Posterior vena cava (tissue), 2 donors: ENCODE data around the gene VPS18. TPM values are rescaled to one million over a fixed set of nuclear protein-coding genes. Genes with fewer than 3 reads are reported as not detected.
"Not testable (repeated sequence)": the region's sequence is repeated elsewhere in the genome, so short reads cannot be mapped to it uniquely, and the experiment has no call there.

Source experiments
- DNase-seq: peaks from one replicate; pipeline ENCODE4 v3.0.0-alpha.2; 2020; ENCODE audit warnings: low spot score
- intact Hi-C, 2 donors: fragments of 100-400 bp; cut with DNase I; formaldehyde crosslinking; loops; one replicate each; pipeline versions ENCODE4 v1.14.1 to v1.14.2; 2022 to 2023
- long read RNA-seq, 2 donors: library from polyadenylated mRNA; unstranded; transcript quantifications; one replicate each; pipeline ENCODE4 v2.0.0, GENCODE V29; 2020 to 2021
- total RNA-seq, 2 donors: library from RNA; stranded (reverse); fragmentation: NEBNext Ultra II Directional; extraction: Animal tissue kit (Norgen Biotek cat#: 25700); gene quantifications; one replicate each; pipeline ENCODE4 v1.2.1, GENCODE V29; 2021
- donor health status: DM: yes; HTN: yes; CAD: no.
- donor health status: DM: yes; HTN: yes; CAD: no.

Gene VPS18
- total RNA-seq = 10 to 100 TPM; 21.9 to 23.3 TPM
- long read RNA-seq, donor 1, partial matches to known transcripts = 7 of 13 reads
- long read RNA-seq, donor 1, other reads (novel, unspliced or antisense) = 3 of 13 reads
- long read RNA-seq, donor 2, transcript VPS18-201 (5 exons, 3,895 nt) = major isoform, 15 of 38 reads
- long read RNA-seq, donor 2, partial matches to known transcripts = 17 of 38 reads
- long read RNA-seq, donor 2, other reads (novel, unspliced or antisense) = 5 of 38 reads

- intact Hi-C loops = loop anchor here in 1 of 2 donors (5.0 kb wide), 1 partner anchor 37 kb away; no protein-coding TSS in a partner anchor
- DNase-seq = peak; percentile 100
Observed at GRCh38 chr15:40893733-40894680, at the start of gene VPS18. Gene VPS18 (plus strand): TSS chr15:40894450. CDS start chr15:40894769, 319 bp downstream.

- DNase-seq = no peak
- intact Hi-C loops = no loop called here
Observed at GRCh38 chr15:40844696-40845030, 49.6 kb upstream of the VPS18 start.

- intact Hi-C loops = no loop called here
- no peak for DNase-seq
Observed at GRCh38 chr15:40845036-40845435, 49.2 kb upstream of the VPS18 start.

DNA sequence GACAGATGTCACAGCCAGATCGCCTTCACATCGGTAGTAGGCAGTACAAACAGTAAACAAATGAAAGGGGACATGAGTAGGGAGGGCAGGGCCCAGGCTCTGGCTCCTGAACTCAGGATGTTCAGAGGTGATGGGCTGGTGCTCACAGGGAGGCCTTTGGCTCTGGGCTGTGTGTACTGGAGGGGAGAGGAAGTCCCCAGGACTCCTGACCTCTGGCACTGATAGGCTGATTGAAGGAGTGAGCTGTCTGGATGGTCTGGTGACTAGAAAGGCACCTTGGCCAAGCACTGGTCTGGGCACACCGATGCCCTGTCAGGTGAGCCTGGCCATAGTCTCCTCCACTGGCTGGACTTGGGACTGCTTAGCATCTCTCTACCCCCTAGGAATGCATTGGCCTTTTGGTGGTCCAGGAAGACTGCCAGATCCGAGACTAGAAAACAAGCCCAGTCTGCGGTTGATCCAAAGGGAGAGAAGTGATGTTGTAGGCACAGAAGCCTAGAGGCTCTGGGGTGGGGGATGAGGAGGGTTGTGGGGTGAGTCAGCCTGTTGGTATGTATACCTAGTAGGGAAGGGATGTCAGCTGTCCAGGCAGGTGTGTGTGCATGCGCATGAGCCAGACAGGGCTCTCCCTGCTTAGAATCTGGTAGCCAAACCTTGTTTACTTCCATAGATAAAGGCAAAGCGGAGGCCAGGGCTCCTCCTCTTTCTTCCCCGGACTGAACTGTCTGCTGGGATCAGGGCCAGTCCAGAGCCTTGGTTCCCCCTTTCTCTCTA is 48.6 kb upstream of the VPS18 start:
- intact Hi-C loops = no loop called here
- peak; percentile 43 for DNase-seq

GRCh38 chr15:40846841-40847222 is 47.4 kb upstream of the VPS18 start:
- intact Hi-C loops = no loop called here
- peak; percentile 32 for DNase-seq

- peak; percentile 83 for DNase-seq
- intact Hi-C loops = no loop called here
Observed at GRCh38 chr15:40847223-40847961, 46.9 kb upstream of the VPS18 start.

DNA sequence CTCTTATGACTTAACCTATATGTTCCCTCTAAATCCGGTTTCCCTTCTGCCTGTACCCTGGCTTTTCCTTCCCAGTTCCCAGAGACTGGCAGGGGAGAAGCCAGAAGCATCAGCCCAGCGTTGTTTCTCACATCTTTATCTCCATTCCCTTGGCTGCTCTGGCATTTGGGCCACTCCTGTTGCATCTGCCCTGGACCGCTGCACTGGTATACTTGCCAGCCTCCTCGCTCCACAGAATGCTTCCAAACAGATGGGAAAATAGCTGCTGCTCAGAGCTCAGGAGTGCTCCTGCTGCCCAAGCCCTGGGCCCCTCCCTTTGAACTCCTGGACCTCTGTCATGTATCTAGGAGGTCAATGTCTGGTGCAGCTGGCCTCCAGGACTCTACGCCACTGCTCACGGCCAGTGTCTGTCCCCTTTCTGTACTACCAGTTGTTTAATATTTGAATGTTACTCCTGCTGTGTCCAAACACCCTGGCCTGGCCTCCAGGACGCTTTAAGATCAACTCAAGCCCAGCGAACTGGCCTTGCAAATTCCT is 43.6 kb upstream of the VPS18 start:
- DNase-seq = peak; percentile 36
- intact Hi-C loops = no loop called here

DNA sequence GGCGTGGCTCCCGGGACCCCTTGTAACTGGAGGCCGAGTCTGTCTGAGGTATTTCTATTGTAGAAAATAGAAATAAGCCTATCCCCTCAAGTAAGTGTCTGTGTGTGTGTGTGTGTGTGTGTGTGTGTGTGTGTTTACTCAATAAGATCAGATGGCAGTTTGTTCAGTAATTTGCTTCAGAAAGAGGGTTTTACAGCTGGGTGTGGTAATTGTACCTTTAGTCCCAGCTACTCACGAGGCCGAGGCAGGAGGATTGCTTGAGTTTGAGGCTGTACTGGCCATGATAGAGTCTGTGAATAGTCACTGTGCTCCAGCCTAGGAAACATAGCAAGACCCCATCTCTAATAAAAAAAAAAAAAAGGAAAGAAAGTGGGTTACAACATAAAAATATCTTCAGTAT is 41.7 kb upstream of the VPS18 start:
- peak; percentile 41 for DNase-seq
- intact Hi-C loops = no loop called here

DNA sequence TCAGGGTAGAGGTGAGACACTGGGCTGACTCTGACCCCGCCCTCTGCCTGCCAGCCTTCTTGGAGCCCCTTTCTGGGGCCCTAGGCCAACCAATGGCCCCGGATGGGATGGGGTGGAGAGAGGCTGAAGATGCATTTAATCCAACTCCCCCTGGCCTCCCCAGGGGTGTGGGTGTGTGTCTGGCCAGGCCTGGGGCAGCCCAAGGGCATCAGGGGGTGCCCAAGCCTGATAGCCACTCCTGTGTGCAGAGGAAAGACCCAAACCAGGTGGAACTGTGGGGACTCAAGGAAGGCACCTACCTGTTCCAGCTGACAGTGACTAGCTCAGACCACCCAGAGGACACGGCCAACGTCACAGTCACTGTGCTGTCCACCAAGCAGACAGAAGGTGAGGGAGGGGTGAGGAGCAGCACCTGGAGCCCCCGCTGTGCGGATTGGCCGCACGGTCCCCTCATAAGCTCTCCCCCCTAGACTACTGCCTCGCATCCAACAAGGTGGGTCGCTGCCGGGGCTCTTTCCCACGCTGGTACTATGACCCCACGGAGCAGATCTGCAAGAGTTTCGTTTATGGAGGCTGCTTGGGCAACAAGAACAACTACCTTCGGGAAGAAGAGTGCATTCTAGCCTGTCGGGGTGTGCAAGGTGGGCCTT is 40.9 kb upstream of the VPS18 start:
- intact Hi-C loops = no loop called here

GRCh38 chr15:40854161-40854560 is 40.1 kb upstream of the VPS18 start:
- intact Hi-C loops = no loop called here
- DNase-seq = peak; percentile 55

More for the DNA sequence above, 40.9 kb upstream of the VPS18 start:
- DNase-seq = peak; percentile 61

- intact Hi-C loops = loop anchor here in 1 of 2 donors (5.0 kb wide), 2 partner anchors 37 to 327 kb away; partner anchors contain the start of gene VPS18
- peak; percentile 63 for DNase-seq
Observed at GRCh38 chr15:40855706-40856234, 38.5 kb upstream of the VPS18 start.

DNA sequence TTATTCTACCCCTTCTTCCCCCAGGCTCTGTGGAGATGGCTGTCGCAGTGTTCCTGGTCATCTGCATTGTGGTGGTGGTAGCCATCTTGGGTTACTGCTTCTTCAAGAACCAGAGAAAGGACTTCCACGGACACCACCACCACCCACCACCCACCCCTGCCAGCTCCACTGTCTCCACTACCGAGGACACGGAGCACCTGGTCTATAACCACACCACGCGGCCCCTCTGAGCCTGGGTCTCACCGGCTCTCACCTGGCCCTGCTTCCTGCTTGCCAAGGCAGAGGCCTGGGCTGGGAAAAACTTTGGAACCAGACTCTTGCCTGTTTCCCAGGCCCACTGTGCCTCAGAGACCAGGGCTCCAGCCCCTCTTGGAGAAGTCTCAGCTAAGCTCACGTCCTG is 37.5 kb upstream of the VPS18 start:
- peak; percentile 69 for DNase-seq
- intact Hi-C loops = loop anchor here in 1 of 2 donors (5.0 kb wide), 2 partner anchors 36 to 326 kb away; partner anchors contain the start of gene VPS18

DNA sequence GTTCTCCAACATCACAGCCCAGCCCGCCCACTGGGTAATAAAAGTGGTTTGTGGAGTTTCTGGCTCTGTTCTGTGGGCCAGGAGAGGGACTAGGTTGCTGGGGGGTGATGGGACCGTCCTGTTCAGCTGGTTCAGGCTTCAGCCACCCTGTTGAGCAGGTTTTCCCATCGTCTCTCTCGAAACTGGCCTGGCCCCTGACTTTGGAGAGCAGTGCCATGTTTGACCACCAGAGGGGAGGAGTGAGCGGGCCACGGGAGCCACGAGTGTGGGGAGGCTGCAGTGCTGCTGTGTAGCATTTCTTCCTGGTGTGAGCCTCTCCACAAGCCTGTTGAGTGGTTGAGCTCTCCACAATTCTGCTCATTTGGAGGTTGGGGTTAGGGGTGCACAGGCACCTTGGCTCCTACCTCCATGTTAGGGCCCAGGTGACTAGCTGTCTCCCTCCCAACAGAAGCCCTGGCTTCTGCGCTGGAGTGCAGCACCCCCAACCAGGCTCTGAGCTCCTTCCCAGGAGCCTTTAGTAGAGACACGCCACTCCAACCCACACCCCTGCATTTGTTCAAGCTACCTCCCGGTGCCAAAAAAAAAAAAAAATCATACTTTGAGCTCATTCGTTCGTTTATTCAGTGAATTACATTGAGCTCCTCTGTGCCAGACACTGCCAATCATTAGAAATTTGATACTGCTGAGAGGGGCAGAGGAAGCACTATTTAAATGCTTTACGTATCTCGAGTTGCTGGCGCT is 36.5 kb upstream of the VPS18 start:
- peak; percentile 93 for DNase-seq
- intact Hi-C loops = loop anchor here in 1 of 2 donors (5.0 kb wide), 2 partner anchors 35 to 325 kb away; partner anchors contain the start of gene VPS18

DNA sequence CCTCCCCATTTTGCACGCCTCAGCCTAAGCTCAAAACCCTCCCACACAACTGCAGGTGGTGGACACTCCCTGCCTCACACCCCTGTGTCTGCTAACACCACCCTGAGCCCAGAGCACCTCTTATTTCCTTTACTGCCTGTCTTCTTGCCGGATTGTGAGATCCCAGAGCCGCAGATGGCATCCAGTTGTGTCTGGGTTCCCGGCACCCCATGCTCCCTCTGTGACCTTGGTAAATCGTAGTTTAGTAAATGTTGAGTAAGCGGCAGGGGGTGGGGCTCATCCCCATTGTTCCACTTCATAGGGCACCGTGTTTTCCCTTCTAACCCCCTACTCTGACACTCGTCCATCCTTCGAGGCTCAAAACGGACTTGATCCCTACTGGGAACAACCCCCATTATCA is 35.5 kb upstream of the VPS18 start:
- intact Hi-C loops = loop anchor here in 1 of 2 donors (5.0 kb wide), 2 partner anchors 34 to 324 kb away; partner anchors contain the start of gene VPS18
- peak; percentile 64 for DNase-seq

GRCh38 chr15:40859206-40859851 is 34.9 kb upstream of the VPS18 start:
- intact Hi-C loops = loop anchor here in 1 of 2 donors (5.0 kb wide), 2 partner anchors 33 to 323 kb away; partner anchors contain the start of gene VPS18
- DNase-seq = peak; percentile 89

DNA sequence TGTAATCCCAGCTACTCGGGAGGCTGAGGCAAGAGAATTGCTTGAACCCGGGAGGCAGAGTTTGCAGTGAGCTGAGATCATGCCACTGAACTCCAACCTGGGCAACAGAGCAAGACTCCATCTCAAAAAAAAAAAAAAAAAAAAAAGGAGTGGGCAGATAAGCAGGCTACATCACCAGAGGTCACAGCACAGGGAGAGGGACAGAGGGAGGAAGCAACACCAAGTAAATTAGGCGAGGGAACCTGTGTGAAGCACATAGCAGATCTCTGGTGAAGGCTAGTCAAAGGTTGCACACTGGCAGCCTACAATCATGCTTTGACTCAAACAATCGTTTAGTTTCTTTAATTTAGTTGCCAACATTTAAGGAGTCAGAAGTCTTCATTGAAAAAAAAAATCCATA is 33.1 kb upstream of the VPS18 start:
- DNase-seq, intact Hi-C loops: not testable (repeated sequence)
